K562 (cell line): ENCODE results near the gene MGAT4B. TPM values are rescaled to one million over a fixed set of nuclear protein-coding genes. Genes with fewer than 3 reads are reported as not detected.

Experiments used
- BRD9 ChIP-seq: fragments of 450-650 bp; IDR thresholded peaks from 2 replicates; pipeline ENCODE4 v1.6.1; 2018; ENCODE audit warnings: low read depth; ENCODE audit not compliant: partially characterized antibody
- CHCHD3 ChIP-seq: fragments of 250-450 bp; sonication (Bioruptor Pico); IDR thresholded peaks from 2 replicates; pipeline ENCODE4 v2.1.2; 2022; ENCODE audit warnings: mild to moderate bottlenecking
- PHF8 ChIP-seq: fragments of 200-600 bp; sonication (generic); IDR thresholded peaks from 2 replicates; pipeline ENCODE4 v1.6.1; 2012; ENCODE audit warnings: mixed run types, mild to moderate bottlenecking, inconsistent platforms, low read length, moderate library complexity, borderline replicate concordance
- STAT5B ChIP-seq: fragments of 250-450 bp; sonication (Bioruptor Pico); IDR thresholded peaks from 2 replicates; pipeline ENCODE4 v1.8.0; 2021; ENCODE audit warnings: mild to moderate bottlenecking, inconsistent platforms
- ZNF146 ChIP-seq: IDR thresholded peaks from one replicate; pipeline ENCODE4 v1.6.1; 2018; ENCODE audit warnings: missing compliant biosample characterization; ENCODE audit not compliant: unreplicated experiment
- ZNF324 ChIP-seq: fragments of 250-450 bp; sonication (Bioruptor Pico); IDR thresholded peaks from 2 replicates; pipeline ENCODE4 v1.4.0; 2020; ENCODE audit warnings: mild to moderate bottlenecking
- polyA plus RNA-seq, 8 experiments: library from polyadenylated mRNA; depleted of rRNA in 4 of 8; stranded (reverse) in 5 of 8; unstranded in 3 of 8; fragments of >200 nt; fragmentation: Nextera tagmentation in 2 of 8; fragmentation: Illumina TruSeq in 1 of 8; extraction: Ambion mirVana in 2 of 8; extraction: Trizol in 1 of 8; gene quantifications; 2 replicates each; pipeline versions ENCODE4 v1.2.1 to v1.2.3, GENCODE V29; 2011 to 2014; ENCODE audit warnings: inconsistent platforms in 1 of 8, missing spikeins in 1 of 8
- total RNA-seq, 7 experiments: library from RNA; depleted of rRNA in 6 of 7; stranded (reverse); fragments of >200 nt in 6 of 7; fragmentation: Illumina TruSeq in 2 of 7; extraction: Trizol in 2 of 7; gene quantifications; 2 replicates each; pipeline versions ENCODE4 v1.2.1 to v1.2.3, GENCODE V29; 2011 to 2021; ENCODE audit warnings: low replicate concordance in 1 of 7
- TF ChIP-seq, protein P1 (sequence below): fragments of 450-650 bp; IDR thresholded peaks from 2 replicates; pipeline ENCODE4 v1.6.1; 2016; ENCODE audit warnings: low read depth, mild to moderate bottlenecking, moderate library complexity
- TF ChIP-seq, protein P2 (sequence below): fragments of 450-650 bp; IDR thresholded peaks from 2 replicates; pipeline ENCODE4 v1.6.1; 2014; ENCODE audit warnings: low read depth, mild to moderate bottlenecking, moderate library complexity, borderline replicate concordance
- TF ChIP-seq, protein P3 (sequence below): fragments of 450-650 bp; IDR thresholded peaks from 2 replicates; pipeline ENCODE4 v1.6.1; 2016; ENCODE audit warnings: mild to moderate bottlenecking

The MGAT4B gene
- total and polyA plus RNA-seq, 9 of the 15 experiments (the other 6 are each of a cell fraction or from before 2014, with no cell fraction given), result 0.34 to 133 (median 75.4) TPM

DNA sequence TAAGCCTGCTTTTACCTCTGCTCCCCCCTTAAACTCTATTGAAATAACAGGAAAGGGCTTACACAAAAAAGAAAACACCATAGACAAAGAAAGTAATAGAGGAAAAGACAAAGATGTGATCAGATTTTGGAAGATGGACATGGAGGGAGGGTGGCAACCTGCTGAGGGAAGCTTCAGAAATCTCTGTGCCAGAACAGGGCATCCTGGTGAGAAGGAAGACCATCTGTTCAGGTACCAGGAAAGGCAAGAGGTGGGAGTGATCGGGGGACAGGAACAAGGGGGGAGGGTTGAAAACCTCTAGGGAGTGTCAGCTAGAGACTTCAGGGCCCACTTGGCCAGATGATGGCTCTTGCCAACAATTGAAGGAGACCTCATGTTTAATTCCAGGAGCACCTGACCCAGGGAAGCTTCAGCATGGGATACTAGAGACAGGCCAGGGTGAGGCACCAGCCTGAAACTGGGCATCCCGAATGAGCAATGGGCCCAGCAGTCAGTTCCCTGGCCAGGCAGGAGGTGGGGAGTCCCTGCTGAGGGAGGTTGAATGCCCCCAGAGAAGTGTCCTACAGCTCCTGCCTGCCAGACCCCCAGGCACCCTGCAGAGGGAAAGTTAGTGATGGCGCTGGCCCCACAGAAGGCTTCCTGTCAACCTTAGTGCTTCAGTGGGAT is 22.2 kb upstream of the MGAT4B start (continued):
- TF ChIP-seq BRD9 (no peak), CHCHD3 (CRISPR knock-in tag) (no peak), ZNF146 (no peak), STAT5B (CRISPR knock-in tag) (no peak), PHF8 (no peak), ZNF324 (CRISPR knock-in tag) (no peak)
- TF ChIP-seq, protein P1, sequence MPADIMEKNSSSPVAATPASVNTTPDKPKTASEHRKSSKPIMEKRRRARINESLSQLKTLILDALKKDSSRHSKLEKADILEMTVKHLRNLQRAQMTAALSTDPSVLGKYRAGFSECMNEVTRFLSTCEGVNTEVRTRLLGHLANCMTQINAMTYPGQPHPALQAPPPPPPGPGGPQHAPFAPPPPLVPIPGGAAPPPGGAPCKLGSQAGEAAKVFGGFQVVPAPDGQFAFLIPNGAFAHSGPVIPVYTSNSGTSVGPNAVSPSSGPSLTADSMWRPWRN, result no peak
- TF ChIP-seq, protein P2, sequence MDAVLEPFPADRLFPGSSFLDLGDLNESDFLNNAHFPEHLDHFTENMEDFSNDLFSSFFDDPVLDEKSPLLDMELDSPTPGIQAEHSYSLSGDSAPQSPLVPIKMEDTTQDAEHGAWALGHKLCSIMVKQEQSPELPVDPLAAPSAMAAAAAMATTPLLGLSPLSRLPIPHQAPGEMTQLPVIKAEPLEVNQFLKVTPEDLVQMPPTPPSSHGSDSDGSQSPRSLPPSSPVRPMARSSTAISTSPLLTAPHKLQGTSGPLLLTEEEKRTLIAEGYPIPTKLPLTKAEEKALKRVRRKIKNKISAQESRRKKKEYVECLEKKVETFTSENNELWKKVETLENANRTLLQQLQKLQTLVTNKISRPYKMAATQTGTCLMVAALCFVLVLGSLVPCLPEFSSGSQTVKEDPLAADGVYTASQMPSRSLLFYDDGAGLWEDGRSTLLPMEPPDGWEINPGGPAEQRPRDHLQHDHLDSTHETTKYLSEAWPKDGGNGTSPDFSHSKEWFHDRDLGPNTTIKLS, result no peak
- TF ChIP-seq, protein P3, sequence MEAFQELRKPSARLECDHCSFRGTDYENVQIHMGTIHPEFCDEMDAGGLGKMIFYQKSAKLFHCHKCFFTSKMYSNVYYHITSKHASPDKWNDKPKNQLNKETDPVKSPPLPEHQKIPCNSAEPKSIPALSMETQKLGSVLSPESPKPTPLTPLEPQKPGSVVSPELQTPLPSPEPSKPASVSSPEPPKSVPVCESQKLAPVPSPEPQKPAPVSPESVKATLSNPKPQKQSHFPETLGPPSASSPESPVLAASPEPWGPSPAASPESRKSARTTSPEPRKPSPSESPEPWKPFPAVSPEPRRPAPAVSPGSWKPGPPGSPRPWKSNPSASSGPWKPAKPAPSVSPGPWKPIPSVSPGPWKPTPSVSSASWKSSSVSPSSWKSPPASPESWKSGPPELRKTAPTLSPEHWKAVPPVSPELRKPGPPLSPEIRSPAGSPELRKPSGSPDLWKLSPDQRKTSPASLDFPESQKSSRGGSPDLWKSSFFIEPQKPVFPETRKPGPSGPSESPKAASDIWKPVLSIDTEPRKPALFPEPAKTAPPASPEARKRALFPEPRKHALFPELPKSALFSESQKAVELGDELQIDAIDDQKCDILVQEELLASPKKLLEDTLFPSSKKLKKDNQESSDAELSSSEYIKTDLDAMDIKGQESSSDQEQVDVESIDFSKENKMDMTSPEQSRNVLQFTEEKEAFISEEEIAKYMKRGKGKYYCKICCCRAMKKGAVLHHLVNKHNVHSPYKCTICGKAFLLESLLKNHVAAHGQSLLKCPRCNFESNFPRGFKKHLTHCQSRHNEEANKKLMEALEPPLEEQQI, result no peak
- TF ChIP-seq, all 486 proteins: peak for 3
